SHP77 (cell line): ENCODE data around the gene FARP1.
"Not testable (repeated sequence)": the region's sequence is repeated elsewhere in the genome, so short reads cannot be mapped to it uniquely, and the experiment has no call there.

ENCODE experiments used
- DNase-seq, 2 experiments: peaks; one replicate each; lab custom pipeline; 2025; lab: John Stamatoyannopoulos, UW

Gene FARP1

GRCh38 chr13:98397861-98398260 is 255.0 kb downstream of the FARP1 start:
- no peak for DNase-seq

- no peak for DNase-seq
Measured at GRCh38 chr13:98398581-98398980, 255.7 kb downstream of the FARP1 start.

- DNase-seq, result no peak
Measured at GRCh38 chr13:98399756-98400155, 256.9 kb downstream of the FARP1 start.

GRCh38 chr13:98401934-98402333 is 259.0 kb downstream of the FARP1 start:
- no peak for DNase-seq

GRCh38 chr13:98403076-98403475 is 260.2 kb downstream of the FARP1 start:
- no peak for DNase-seq

- peak; percentile 51 to 63 for DNase-seq
Measured at GRCh38 chr13:98405107-98405571, 262.2 kb downstream of the FARP1 start.

- DNase-seq, result peak; percentile 60 to 74
Measured at GRCh38 chr13:98405690-98406344, 262.9 kb downstream of the FARP1 start.

- DNase-seq, result no peak
Measured at GRCh38 chr13:98406427-98406826, 263.5 kb downstream of the FARP1 start.

- DNase-seq, result no peak
Measured at GRCh38 chr13:98406971-98407370, 264.1 kb downstream of the FARP1 start.

- DNase-seq, result no peak
Measured at GRCh38 chr13:98407575-98407974, 264.7 kb downstream of the FARP1 start.

GRCh38 chr13:98409281-98409680 is 266.4 kb downstream of the FARP1 start:
- DNase-seq, result no peak

- no peak for DNase-seq
Measured at GRCh38 chr13:98410612-98411011, 267.7 kb downstream of the FARP1 start.

- DNase-seq, result no peak
Measured at GRCh38 chr13:98411013-98411412, 268.1 kb downstream of the FARP1 start.

GRCh38 chr13:98411617-98412265 is 268.8 kb downstream of the FARP1 start:
- no peak for DNase-seq

- not testable (repeated sequence) for DNase-seq
Measured at GRCh38 chr13:98413278-98413677, 270.4 kb downstream of the FARP1 start.

- DNase-seq, result no peak
Measured at GRCh38 chr13:98413796-98414195, 270.9 kb downstream of the FARP1 start.

GRCh38 chr13:98415326-98416070 is 272.6 kb downstream of the FARP1 start:
- DNase-seq, result no peak

- peak; percentile 92 for DNase-seq
Measured at GRCh38 chr13:98416408-98416807, 273.5 kb downstream of the FARP1 start.

GRCh38 chr13:98419786-98420553 is 277.1 kb downstream of the FARP1 start:
- no peak for DNase-seq

- no peak for DNase-seq
Measured at GRCh38 chr13:98420554-98421175, 277.8 kb downstream of the FARP1 start.

GRCh38 chr13:98422046-98422445 is 279.2 kb downstream of the FARP1 start:
- no peak for DNase-seq

GRCh38 chr13:98423417-98423816 is 280.5 kb downstream of the FARP1 start:
- no peak for DNase-seq
